Endothelial cell of umbilical vein (primary cell): ENCODE measurements around the gene TRAPPC10. TPM values are rescaled to one million over a fixed set of nuclear protein-coding genes. Genes with fewer than 3 reads are reported as not detected.
"Not testable (repeated sequence)": the region's sequence is repeated elsewhere in the genome, so short reads cannot be mapped to it uniquely, and the experiment has no call there.

ENCODE experiments used
- BruUV-seq: library from RNA; stranded (reverse); fragments of 400-500 nt; replicated peaks from 2 replicates; lab custom pipeline; 2021; lab: Mats Ljungman, UMichigan
- CTCF ChIA-PET: fragments of 300-600, 350-600 bp; sonication (Branson Sonifier 250); formaldehyde crosslinking; loops from one replicate; lab custom pipeline; 2021; ENCODE audit warnings: antibody characterized with exemption, inconsistent platforms; lab: Charles Lee
- POLR2A ChIA-PET: fragments of 300-600, 350-600 bp; sonication (Branson Sonifier 250); formaldehyde crosslinking; loops from one replicate; lab custom pipeline; 2021; ENCODE audit warnings: antibody characterized with exemption, inconsistent platforms; lab: Charles Lee
- DNase-seq: peaks from one replicate; pipeline ENCODE4 v3.0.0-alpha.2; 2011; ENCODE audit warnings: low read depth, low spot score
- FAIRE-seq: peaks from 2 replicates; lab custom pipeline; 2011; peaks lifted over from hg19 to GRCh38; lab: Jason Lieb, UNC
- H2AFZ ChIP-seq: 2 replicates; pipeline ENCODE4 v1.6.0; 2012; ENCODE audit warnings: low read depth, low read length, control low read depth, inconsistent platforms
- H3K27ac ChIP-seq: 2 replicates; pipeline ENCODE4 v1.5.1; 2011; ENCODE audit warnings: low read depth, mild to moderate bottlenecking, control low read depth, low read length, moderate library complexity; ENCODE audit not compliant: insufficient read depth
- H3K27me3 ChIP-seq, 2 experiments: 2 replicates each; pipeline versions ENCODE4 v1.6.0 to v1.6.1; 2011; ENCODE audit warnings: low read length in 2 of 2, mixed read lengths in 1 of 2; ENCODE audit not compliant: control insufficient read depth in 2 of 2, insufficient read depth in 2 of 2
- H3K36me3 ChIP-seq, 2 experiments: 2 replicates in 1 of 2; 3 replicates in 1 of 2; pipeline ENCODE4 v1.5.1; 2011; ENCODE audit warnings: low read length in 2 of 2, mild to moderate bottlenecking in 1 of 2, moderate library complexity in 1 of 2; ENCODE audit not compliant: control insufficient read depth in 2 of 2, insufficient read depth in 2 of 2; ENCODE audit errors: extremely low read depth in 1 of 2
- H3K4me1 ChIP-seq: 3 replicates; pipeline ENCODE4 v1.5.1; 2011; ENCODE audit warnings: mild to moderate bottlenecking, low read length; ENCODE audit not compliant: control insufficient read depth, insufficient read depth; ENCODE audit errors: extremely low read depth
- H3K4me2 ChIP-seq: 2 replicates; pipeline ENCODE4 v1.6.1; 2011; ENCODE audit warnings: low read length, control low read depth, mixed read lengths; ENCODE audit not compliant: insufficient read depth
- H3K4me3 ChIP-seq, 3 experiments: fragments of 200-600 bp in 1 of 3; sonication (generic), shearing (Covaris generic) in 1 of 3; replicated peaks in 1 of 3; 2 replicates each; pipeline ENCODE4 v1.5.1; 2011 to 2016; ENCODE audit warnings: control low read depth in 3 of 3, low read length in 3 of 3, mild to moderate bottlenecking in 2 of 3, inconsistent platforms in 1 of 3, low read depth in 1 of 3, moderate library complexity in 1 of 3; ENCODE audit not compliant: insufficient read depth in 1 of 3
- H3K79me2 ChIP-seq: 2 replicates; pipeline ENCODE4 v1.6.0; 2012; ENCODE audit warnings: low read length, inconsistent platforms; ENCODE audit not compliant: control insufficient read depth, insufficient read depth
- H3K9ac ChIP-seq: replicated peaks from 2 replicates; pipeline ENCODE3; 2011; ENCODE audit warnings: low read length, control low read depth; ENCODE audit not compliant: insufficient read depth; ENCODE audit errors: extremely low read depth
- H3K9me1 ChIP-seq: replicated peaks from 3 replicates; pipeline ENCODE4 v1.6.0; 2011; ENCODE audit warnings: mild to moderate bottlenecking, low read length; ENCODE audit not compliant: control insufficient read depth, insufficient read depth; ENCODE audit errors: extremely low read depth
- H3K9me3 ChIP-seq: replicated peaks from 2 replicates; pipeline ENCODE4 v1.5.1; 2012; ENCODE audit warnings: low read length, inconsistent platforms; ENCODE audit not compliant: control insufficient read depth, insufficient read depth
- H4K20me1 ChIP-seq: replicated peaks from 2 replicates; pipeline ENCODE3; 2011; ENCODE audit warnings: mild to moderate bottlenecking, low read length; ENCODE audit not compliant: control insufficient read depth, insufficient read depth; ENCODE audit errors: extremely low read depth
- dilution Hi-C: fragments of 300-500 bp; cut with MboI; formaldehyde crosslinking; loops from one replicate; pipeline ENCODE4 v1.15.0; 2019; ENCODE audit warnings: low sequenced_read_pairs; ENCODE audit not compliant: extremely low pct_ligation_motif_present
- intact Hi-C: fragments of 100-400 bp; cut with micrococcal nuclease; formaldehyde crosslinking; loops from one replicate; pipeline ENCODE4 v1.10.0; 2022
- polyA plus RNA-seq, 4 experiments: library from polyadenylated mRNA; depleted of rRNA in 3 of 4; stranded (reverse) in 3 of 4; unstranded in 1 of 4; fragments of >200 nt; gene quantifications; 2 replicates each; pipeline versions ENCODE4 v1.2.1 to v1.2.3, GENCODE V29; 2011 to 2012; ENCODE audit warnings: missing spikeins in 1 of 4
- total RNA-seq: library from RNA; stranded (reverse); gene quantifications from 2 replicates; pipeline ENCODE4 v1.2.3, GENCODE V29; 2021

The TRAPPC10 gene
- total and polyA plus RNA-seq, 2 donors (not counting 3 experiments of a cell fraction or from before 2014, with no cell fraction given) = 21.5 to 33.6 TPM

DNA sequence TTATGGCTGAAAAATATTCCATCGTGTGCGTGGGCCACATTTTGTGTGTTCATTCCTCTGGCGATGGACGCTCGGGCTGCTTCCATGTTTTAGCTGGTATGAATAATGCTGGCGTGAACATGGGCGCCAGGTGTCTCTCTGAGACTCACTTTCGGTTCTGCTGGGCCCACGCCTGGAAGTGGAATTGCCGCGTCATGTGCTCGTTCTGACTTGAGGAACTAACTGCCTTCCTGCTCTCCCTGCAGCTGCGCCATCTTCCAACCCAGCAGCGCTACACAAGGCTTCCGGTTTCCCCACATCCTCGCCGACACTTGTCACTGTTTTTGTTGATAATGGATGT, 141.8 kb downstream of the TRAPPC10 start:
- H3K36me3 ChIP-seq, BruUV-seq, H3K9me1 ChIP-seq, POLR2A ChIA-PET, H3K27ac ChIP-seq, H3K4me2 ChIP-seq, H3K9me3 ChIP-seq, H2AFZ ChIP-seq, FAIRE-seq, intact Hi-C loops, H3K27me3 ChIP-seq, CTCF ChIA-PET, H3K9ac ChIP-seq, H4K20me1 ChIP-seq, H3K4me3 ChIP-seq, H3K79me2 ChIP-seq, dilution Hi-C loops, DNase-seq, H3K4me1 ChIP-seq: not testable (repeated sequence)

DNA sequence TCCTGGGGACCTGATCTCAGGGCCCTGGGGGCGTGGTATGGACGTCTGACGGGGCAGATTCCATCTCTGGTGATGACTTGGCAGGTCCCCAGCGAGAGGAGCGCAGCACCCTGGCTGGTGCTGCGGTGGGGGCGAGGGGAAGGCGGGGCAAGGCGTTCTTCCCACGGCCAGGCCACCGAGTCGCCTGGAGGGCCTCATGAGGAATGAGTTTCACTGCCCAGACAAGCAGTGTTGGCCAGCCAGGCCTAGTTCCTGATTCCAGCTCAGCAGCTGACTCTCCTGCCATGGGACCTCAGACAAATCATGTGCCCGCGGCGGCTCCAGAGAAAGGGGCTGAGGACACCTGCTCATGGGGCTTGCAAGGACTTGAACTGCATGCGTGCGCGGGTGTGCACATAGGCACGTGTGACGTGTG, 142.7 kb downstream of the TRAPPC10 start:
- H3K4me3 ChIP-seq, H3K4me1 ChIP-seq, FAIRE-seq, H3K9me3 ChIP-seq, H3K9me1 ChIP-seq, H3K4me2 ChIP-seq, dilution Hi-C loops, H3K79me2 ChIP-seq, intact Hi-C loops, H2AFZ ChIP-seq, POLR2A ChIA-PET, DNase-seq, BruUV-seq, CTCF ChIA-PET, H3K9ac ChIP-seq, H3K27ac ChIP-seq, H3K36me3 ChIP-seq, H3K27me3 ChIP-seq, H4K20me1 ChIP-seq: not testable (repeated sequence)

DNA sequence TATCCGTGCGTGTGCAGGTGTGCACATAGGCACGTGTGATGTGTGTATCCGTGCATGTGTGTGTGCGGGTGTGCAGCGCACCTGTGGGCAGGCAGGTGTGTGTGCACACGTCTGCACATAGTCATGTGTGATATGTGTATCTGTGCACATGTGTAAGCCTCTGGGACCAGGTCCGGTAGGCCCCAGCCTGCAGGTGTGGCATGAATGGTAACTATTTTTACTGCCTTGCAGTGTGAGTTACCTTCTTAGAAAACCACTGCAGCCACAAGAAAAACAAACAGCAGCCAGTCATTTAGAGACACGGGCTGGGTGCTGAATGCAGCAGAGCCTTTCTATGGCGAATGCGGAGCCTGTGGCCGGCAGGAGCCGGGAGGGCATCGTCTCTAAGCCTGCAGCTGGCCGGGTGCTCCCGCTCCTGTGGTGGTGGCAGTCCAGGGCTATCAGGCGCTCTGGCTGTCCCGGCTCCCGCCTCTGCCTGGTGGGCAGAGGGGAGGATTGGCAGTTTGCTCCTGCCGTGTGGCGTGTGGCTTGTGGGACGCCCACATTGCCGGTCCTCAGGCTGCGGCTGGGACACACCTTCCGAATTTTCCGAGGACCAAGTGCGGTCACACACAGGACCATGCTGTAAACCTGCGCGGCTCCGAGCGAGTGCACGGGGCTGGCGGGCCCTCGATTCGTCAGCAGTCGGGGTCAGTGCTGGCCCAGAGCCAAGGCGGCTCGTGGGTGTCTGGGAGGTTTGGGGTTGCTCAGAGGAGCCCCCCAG, 143.3 kb downstream of the TRAPPC10 start:
- H3K79me2 ChIP-seq, H3K9me3 ChIP-seq, DNase-seq, H4K20me1 ChIP-seq, BruUV-seq, FAIRE-seq, intact Hi-C loops, dilution Hi-C loops, H3K27ac ChIP-seq, H3K4me2 ChIP-seq, H3K9ac ChIP-seq, POLR2A ChIA-PET, H3K4me1 ChIP-seq, H3K36me3 ChIP-seq, CTCF ChIA-PET, H3K9me1 ChIP-seq, H3K4me3 ChIP-seq, H2AFZ ChIP-seq, H3K27me3 ChIP-seq: not testable (repeated sequence)

DNA sequence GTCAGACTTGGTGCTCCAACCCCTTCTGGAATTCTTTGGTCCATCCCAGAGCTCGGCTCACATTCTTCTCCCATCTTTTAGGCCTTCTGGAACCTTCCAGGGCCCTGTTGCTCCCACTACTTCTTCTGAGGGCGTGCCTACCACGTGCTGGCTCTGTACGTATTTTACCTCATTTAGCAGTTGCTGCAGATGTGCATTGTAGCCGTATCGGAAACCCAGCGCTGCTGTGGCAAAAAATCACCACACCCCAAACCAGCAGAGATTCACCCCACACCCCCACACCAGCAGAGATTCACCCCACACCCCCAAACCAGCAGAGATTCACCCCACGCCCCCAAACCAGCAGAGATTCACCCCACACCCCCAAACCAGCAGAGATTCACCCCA, 143.9 kb downstream of the TRAPPC10 start:
- CTCF ChIA-PET, H4K20me1 ChIP-seq, BruUV-seq, H3K79me2 ChIP-seq, POLR2A ChIA-PET, H3K4me3 ChIP-seq, H2AFZ ChIP-seq, intact Hi-C loops, H3K9ac ChIP-seq, H3K27ac ChIP-seq, H3K4me1 ChIP-seq, DNase-seq, H3K9me1 ChIP-seq, H3K27me3 ChIP-seq, H3K9me3 ChIP-seq, dilution Hi-C loops, FAIRE-seq, H3K4me2 ChIP-seq, H3K36me3 ChIP-seq: not testable (repeated sequence)
